Motor neuron (in vitro differentiated cells): ENCODE measurements around the gene NUMB. TPM values are rescaled to one million over a fixed set of nuclear protein-coding genes. Genes with fewer than 3 reads are reported as not detected.
"Not testable (repeated sequence)": the region's sequence is repeated elsewhere in the genome, so short reads cannot be mapped to it uniquely, and the experiment has no call there.

Experiments used
- ATAC-seq, 8 experiments: fragments of 200-7000 bp; cut with Tn5 transposase; replicated peaks in 6 of 8; 2 replicates each; pipeline ENCODE4 v1.8.0; 2021; ENCODE audit warnings: mild to moderate bottlenecking in 8 of 8, moderate library complexity in 8 of 8
- H3K27ac ChIP-seq, 2 donors: fragments of 250-450 bp; sonication (Bioruptor Pico); 2 replicates each; pipeline ENCODE4 v1.9.0; 2021; ENCODE audit warnings: antibody characterized with exemption in 2 of 2, mild to moderate bottlenecking in 2 of 2, moderate library complexity in 1 of 2
- H3K4me1 ChIP-seq, 2 donors: fragments of 250-450 bp; sonication (Bioruptor Pico); replicated peaks in 1 of 2; 2 replicates each; pipeline ENCODE4 v1.6.1; 2021; ENCODE audit warnings: antibody characterized with exemption in 2 of 2, mild to moderate bottlenecking in 2 of 2, moderate library complexity in 1 of 2
- H3K4me3 ChIP-seq, 5 donors: fragments of 250-450 bp; sonication (Bioruptor Pico); 2 replicates each; pipeline ENCODE4 v1.9.0; 2021; ENCODE audit warnings: antibody characterized with exemption in 5 of 5, mild to moderate bottlenecking in 5 of 5, moderate library complexity in 4 of 5
- WGBS, 10 experiments: fragments of 450-650 bp; shearing (Covaris generic); methylation state at CpG; one replicate each; pipeline ENCODE4 v1.0.0; 2022; 5-methylcytosine and 5-hydroxymethylcytosine counted together
- in situ Hi-C, 9 experiments: fragments of 400-800 bp; cut with MboI; loops; one replicate each; pipeline ENCODE4 v1.15.0; 2021; ENCODE audit warnings: low sequenced_read_pairs in 9 of 9, low pct_unique_long_range_greater_than_20kb in 2 of 9; ENCODE audit not compliant: unreplicated experiment in 9 of 9
- total RNA-seq, 8 experiments: library from RNA; unstranded; fragments of 300-600 nt; gene quantifications; 2 replicates each; pipeline versions ENCODE4 v1.2.3 to v1.2.4, GENCODE V29; 2022

Gene NUMB
- total RNA-seq, 8 experiments from 2014 or later: 13.4 to 56.8 (median 25.3) TPM

GRCh38 chr14:73393375-73393774, 65.0 kb downstream of the NUMB start:
- in situ Hi-C loops: no loop called here
- Histone ChIP-seq H3K27ac (no peak overlapping the region), H3K4me1 (peaks cover 0 to 4% of the 10 kb centered on the region in 2 donors), H3K4me3 (no peak overlapping the region)
- ATAC-seq: no peak

- Histone ChIP-seq H3K4me3 (no peak overlapping the region), H3K27ac (no peak overlapping the region), H3K4me1 (no peaks in the 10 kb centered on the region)
- no peak for ATAC-seq
- WGBS, 10 experiments: 86 to 100% (median 96%) methylated on average over 1 to 4 of the region's 4 CpGs; no CpG with 5 or more reads in 2 of the 10 experiments
- in situ Hi-C loops: no loop called here
These were observed 65.8 kb downstream of the NUMB start for GRCh38 chr14:73392329-73393257.

- H3K27ac ChIP-seq, H3K4me1 ChIP-seq, ATAC-seq, H3K4me3 ChIP-seq, in situ Hi-C loops: not testable (repeated sequence)
- WGBS, 10 experiments: 83 to 100% methylated on average over 1 of the region's 3 CpGs; no CpG with 5 or more reads in 8 of the 10 experiments
These were observed 70.5 kb downstream of the NUMB start for GRCh38 chr14:73387860-73388259.

DNA sequence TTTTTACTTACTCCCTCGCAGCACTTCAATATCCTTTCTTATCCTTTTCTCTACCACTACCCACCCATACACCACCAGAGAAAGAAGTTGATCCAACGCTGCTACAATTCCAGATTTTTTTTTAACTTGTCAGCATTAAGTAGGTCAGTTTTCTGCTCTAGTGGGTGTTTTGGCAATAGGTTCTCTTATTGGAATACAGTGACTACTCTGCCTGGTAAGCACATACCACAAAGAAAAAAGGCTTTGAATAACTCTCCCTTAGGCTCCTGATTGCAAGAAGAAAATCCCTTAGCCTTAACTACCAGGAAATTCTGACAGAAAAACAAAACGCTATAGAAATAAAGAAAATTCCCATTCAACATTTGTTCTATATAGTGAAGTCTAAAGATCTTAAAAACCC, 72.0 kb downstream of the NUMB start:
- 56 to 100% (median 90%) methylated on average over 1 to 3 of the region's 3 CpGs; no CpG with 5 or more reads in 1 of the 10 experiments for WGBS, 10 experiments
- ATAC-seq: no peak
- no peak overlapping the region for H3K4me3 ChIP-seq
- no peak overlapping the region for H3K27ac ChIP-seq
- in situ Hi-C loops: no loop called here
- no peaks in the 10 kb centered on the region for H3K4me1 ChIP-seq

DNA sequence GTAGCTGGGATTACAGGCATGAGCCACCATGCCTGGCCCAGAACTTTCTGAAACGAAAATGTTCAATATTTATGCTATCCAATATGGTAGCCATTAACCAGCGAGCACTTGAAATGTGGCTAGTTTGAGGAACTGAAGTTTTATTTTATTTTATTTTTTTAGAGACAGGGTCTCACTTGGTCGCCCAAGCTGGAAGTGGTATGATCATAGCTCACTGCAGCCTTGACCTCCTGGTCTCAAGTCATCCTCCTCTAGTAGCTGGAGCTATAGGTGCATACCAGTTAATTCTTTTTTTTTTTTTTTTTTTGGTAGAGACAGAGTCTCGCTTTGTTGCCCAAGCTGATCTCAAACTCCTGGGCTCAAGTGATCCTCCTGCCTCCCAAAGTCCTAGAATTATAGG, 73.3 kb downstream of the NUMB start:
- in situ Hi-C loops, H3K27ac ChIP-seq, ATAC-seq, H3K4me3 ChIP-seq, H3K4me1 ChIP-seq: not testable (repeated sequence)
- WGBS, 10 experiments: no CpG with 5 or more reads among the region's 4 CpGs

DNA sequence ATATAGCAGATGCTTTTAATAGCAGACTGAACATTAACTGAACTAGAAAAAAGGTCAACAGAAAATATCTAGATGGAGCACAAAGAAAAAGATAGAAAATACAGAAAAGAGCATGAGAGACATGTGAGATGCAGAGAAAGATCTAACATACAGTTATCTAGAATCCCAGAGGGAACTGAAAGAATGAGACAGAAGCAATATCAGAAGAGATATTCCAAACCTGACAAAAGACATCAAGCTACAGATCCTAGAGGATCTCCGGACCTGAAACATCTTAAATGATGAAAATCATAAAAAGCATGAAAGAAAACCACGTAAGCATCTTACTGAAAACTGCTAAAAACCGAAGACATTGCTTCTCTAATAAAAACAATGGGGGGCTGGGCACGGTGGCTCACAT, 75.0 kb downstream of the NUMB start:
- no peak for ATAC-seq
- Histone ChIP-seq H3K27ac (no peak overlapping the region), H3K4me1 (no peaks in the 10 kb centered on the region), H3K4me3 (no peak overlapping the region)
- WGBS, 10 experiments: 80 to 100% (median 96%) methylated on average over 1 to 4 of the region's 4 CpGs; no CpG with 5 or more reads in 2 of the 10 experiments
- in situ Hi-C loops: no loop called here

GRCh38 chr14:73381380-73382013, 76.8 kb downstream of the NUMB start:
- no peak for ATAC-seq
- no peaks in the 10 kb centered on the region for H3K4me1 ChIP-seq
- in situ Hi-C loops: no loop called here
- no peak overlapping the region for H3K4me3 ChIP-seq
- WGBS, 10 experiments: 78 to 100% (median 90%) methylated on average over 1 to 2 of the region's 2 CpGs
- no peak overlapping the region for H3K27ac ChIP-seq

DNA sequence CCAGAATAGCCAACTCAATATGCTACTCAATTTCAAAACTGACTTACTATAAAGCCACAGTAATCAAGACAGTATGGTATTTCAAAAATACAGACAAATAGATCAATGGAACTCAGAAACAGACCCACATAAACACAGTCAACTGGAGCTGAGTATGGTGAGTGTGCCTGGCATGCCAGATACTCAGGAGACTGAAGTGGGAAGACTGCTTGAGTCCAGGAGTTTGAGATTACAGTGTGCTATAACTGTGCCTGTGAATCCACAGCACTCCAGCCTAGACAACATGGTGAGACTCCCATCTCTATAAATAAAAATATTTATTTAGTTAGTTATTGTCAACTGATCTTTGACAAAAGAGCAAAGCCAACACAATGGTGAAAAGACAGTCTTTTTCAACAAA, 81.8 kb downstream of the NUMB start:
- Histone ChIP-seq H3K4me3 (no peak overlapping the region), H3K27ac (no peak overlapping the region)
- ATAC-seq: no peak

GRCh38 chr14:73375861-73376260, 82.5 kb downstream of the NUMB start:
- in situ Hi-C loops: no loop called here
- no peak overlapping the region for H3K27ac ChIP-seq
- ATAC-seq: no peak
- no peak overlapping the region for H3K4me3 ChIP-seq
- WGBS, 10 experiments: 57 to 100% (median 83%) methylated on average over 1 of the region's 1 CpG; no CpG with 5 or more reads in 1 of the 10 experiments
- no peaks in the 10 kb centered on the region for H3K4me1 ChIP-seq

More for the DNA sequence above, 81.8 kb downstream of the NUMB start:
- no peaks in the 10 kb centered on the region for H3K4me1 ChIP-seq
- in situ Hi-C loops: no loop called here

DNA sequence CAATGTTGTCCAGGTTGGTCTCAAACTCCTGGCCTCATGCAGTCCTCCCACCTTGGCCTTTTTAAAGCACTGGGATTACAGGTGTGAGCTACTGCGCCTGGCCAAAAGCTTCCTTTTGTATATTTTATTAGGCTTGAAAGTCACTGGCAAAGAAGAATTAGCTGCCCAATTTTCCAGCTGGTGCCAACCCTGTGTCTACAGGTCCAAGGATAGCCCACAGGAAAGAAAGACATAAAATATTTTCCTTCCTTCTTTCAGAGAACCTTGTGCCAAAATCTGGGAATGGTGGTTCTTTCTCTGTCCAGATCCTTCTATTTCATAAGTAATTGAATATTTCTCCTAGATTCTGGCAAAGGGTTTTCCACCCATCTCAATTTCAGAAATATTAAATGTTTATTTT, 84.1 kb downstream of the NUMB start:
- in situ Hi-C loops: no loop called here
- no peaks in the 10 kb centered on the region for H3K4me1 ChIP-seq
- H3K4me3 ChIP-seq: no peak overlapping the region
- WGBS, 10 experiments: 80 to 100% (median 100%) methylated on average over 1 of the region's 1 CpG; no CpG with 5 or more reads in 4 of the 10 experiments
- ATAC-seq: no peak
- no peak overlapping the region for H3K27ac ChIP-seq

- no peak for ATAC-seq
- Histone ChIP-seq H3K27ac (no peak overlapping the region), H3K4me1 (no peaks in the 10 kb centered on the region), H3K4me3 (no peak overlapping the region)
- in situ Hi-C loops: no loop called here
These were observed 85.8 kb downstream of the NUMB start for GRCh38 chr14:73372529-73372928.

- Histone ChIP-seq H3K4me3 (no peak overlapping the region), H3K4me1 (peaks cover 0 to 2% of the 10 kb centered on the region in 2 donors), H3K27ac (no peak overlapping the region)
- ATAC-seq: no peak
- 83 to 100% (median 100%) methylated on average over 1 to 5 of the region's 5 CpGs; no CpG with 5 or more reads in 4 of the 10 experiments for WGBS, 10 experiments
- in situ Hi-C loops: no loop called here
These were observed 87.8 kb downstream of the NUMB start for GRCh38 chr14:73370561-73370960.

DNA sequence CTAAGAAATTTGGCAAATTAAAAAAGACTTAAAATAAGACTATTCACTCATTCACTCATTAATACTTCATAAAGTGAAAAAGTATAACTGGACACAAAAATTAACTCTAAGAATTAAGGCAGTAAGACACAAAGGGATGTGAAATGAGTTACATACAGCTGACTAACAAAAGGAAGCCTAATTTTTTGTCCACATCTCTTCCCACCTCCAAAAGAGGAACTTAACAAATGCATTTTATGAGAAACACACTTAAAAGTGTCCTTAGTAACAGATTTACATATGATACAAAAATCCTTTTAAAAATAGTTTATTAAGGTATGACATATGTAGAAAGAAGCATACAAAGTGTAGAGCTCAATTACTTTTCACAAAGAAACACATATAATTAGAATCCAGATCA, 88.9 kb downstream of the NUMB start:
- no peak overlapping the region for H3K4me3 ChIP-seq
- in situ Hi-C loops: no loop called here
- ATAC-seq: no peak

GRCh38 chr14:73368616-73369015, 89.7 kb downstream of the NUMB start:
- in situ Hi-C loops: no loop called here
- Histone ChIP-seq H3K4me3 (no peak overlapping the region), H3K27ac (no peak overlapping the region), H3K4me1 (peaks cover 0 to 2% of the 10 kb centered on the region in 2 donors)
- ATAC-seq: no peak

More for the DNA sequence above, 88.9 kb downstream of the NUMB start:
- Histone ChIP-seq H3K27ac (no peak overlapping the region), H3K4me1 (peaks cover 0 to 2% of the 10 kb centered on the region in 2 donors)
